HG02840 (cell line): ENCODE results near the gene STARD9.
"Not testable (repeated sequence)": the region's sequence is repeated elsewhere in the genome, so short reads cannot be mapped to it uniquely, and the experiment has no call there.

Experiments used
- ATAC-seq: cut with Tn5 transposase; IDR thresholded peaks from one replicate; pipeline ENCODE4 v1.9.1; 2021; ENCODE audit warnings: mild to moderate bottlenecking, moderate library complexity, moderate number of reproducible peaks; ENCODE audit not compliant: unreplicated experiment, low FRiP score

The STARD9 gene

DNA sequence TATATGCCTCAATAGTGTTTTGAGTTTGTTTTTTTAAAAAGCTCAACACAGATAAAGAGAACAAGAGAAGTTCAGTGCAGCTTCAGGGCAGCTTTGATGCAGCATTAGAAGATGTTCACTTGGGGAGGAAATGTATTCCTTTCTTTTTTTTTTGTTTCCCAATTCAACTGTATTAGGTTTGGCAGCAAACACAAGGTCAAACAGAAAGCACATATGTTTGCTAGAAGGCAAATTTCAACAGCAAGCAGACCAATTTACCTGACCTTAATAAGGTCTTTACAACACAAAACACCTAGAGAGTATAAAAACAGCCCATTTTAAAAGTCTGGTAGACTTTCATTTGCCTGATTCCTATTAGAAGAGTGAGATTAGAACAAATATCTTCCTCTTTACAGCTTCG, 168.8 kb downstream of the STARD9 start:
- ATAC-seq, result no peak

DNA sequence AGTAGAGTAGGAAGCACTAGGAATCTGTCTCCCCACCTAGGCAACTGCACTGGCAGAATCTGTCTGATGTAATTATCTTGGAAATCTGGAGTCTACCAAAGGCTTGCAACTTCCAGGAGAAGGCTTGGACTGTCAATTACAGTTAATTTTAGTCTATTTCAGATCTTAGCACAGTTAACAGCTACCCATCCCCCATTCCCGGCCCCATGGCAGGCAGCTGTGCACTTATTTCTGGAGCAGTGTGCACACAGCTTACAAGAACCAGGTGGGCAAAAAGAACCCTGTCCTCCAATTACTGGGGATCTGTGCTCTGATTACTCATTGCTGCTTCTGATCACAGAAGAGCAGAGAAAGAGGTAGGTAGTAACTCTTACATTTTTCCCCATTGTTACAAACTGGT, 173.9 kb downstream of the STARD9 start:
- ATAC-seq, result no peak

DNA sequence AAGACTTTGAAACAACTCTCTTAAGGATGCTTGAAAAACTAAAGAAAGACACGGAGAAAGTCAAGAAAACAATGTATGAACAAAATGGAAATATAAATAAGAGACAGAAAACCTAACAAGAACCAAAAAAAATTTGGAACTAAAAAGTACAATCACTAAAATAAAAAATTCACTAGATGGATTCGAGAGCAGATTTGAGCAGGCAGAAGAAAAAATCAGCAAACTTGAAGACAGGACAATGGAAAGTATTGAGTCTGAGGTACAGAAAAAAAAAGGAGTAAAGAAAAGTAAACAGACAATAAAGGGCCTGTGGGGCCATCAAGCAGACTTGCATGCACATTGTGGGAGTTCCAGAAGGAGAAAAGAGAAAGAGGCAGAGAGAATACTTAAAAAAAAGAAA, 174.9 kb downstream of the STARD9 start:
- no peak for ATAC-seq

DNA sequence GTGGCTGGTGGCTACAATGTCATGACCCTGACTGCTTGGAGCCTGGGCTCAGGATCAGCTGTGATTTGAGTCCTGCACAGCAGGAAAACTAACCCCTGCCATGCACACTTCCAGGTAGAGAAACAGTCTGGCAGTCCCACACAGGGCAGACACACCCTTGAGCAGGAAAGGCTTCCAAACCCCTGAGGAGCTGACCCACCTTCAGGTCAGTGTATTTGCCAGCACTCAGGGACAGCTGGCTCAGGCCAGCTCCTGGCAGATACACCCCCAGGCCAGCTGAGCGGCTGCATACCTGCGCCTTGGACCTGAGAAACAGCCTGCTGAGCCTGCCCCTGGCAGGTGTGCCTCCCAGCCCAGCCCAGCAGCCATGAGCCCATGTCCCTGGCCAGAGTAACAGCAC, 183.7 kb downstream of the STARD9 start:
- ATAC-seq, result no peak

DNA sequence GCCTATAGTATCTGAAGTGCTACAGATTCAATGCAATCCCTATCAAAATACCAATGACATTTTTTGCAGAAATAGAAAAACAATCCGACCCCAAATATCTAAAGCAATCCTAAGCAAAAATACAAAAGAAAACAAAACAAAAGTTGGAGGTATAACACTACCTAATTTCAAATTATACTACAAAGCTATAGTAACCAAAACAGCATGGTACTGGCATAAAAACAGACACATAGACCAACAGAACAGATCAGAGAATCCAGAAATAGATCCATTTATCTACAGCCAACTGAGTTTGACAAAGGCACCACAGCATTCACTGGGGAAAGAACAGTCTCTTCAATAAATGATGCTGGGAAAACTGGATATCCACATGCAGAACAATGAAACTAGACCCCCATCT, 185.4 kb downstream of the STARD9 start:
- no peak for ATAC-seq

DNA sequence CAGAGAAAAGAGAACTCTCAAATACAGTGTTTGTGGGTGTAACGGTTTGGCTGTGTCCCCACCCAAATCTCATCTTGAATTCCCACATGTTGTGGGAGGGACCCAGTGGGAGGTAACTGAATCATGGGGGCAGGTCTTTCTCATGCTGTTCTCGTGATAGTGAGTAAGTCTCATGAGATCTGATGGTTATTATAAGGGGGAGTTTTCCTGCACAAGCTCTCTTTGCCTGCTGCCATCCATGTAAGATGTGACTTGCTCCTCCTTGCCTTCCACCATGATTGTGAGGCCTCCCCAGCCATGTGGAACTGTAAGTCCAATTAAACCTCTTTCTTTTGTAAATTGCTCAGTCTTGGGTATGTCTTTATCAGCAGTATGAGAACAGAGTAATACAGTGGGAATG, 186.4 kb downstream of the STARD9 start:
- not testable (repeated sequence) for ATAC-seq

DNA sequence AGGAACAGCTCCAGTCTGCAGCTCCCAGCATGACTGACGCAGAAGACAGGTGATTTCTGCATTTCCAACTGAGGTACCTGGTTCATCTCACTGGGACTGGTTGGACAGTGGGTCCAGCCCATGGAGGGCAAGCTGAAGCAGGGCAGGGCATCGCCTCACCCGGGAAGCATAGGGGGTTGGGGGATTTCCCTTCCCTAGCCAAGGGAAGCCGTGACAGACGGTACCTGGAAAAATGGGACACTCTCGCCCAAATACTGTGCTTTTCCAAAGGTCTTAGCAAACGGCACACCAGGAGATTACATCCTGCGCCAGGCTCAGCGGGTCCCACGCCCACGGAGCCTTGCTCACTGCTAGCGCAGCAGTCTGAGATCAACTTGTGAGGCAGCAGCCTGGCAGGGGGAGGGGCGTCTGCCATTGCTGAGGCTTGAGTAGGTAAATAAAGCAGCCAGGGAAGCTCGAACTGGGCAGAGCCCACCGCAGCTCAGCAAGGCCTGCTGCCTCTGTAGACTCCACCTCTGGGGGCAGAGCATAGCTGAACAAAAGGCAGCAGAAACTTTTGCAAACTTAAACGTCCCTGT, 188.8 kb downstream of the STARD9 start:
- not testable (repeated sequence) for ATAC-seq

DNA sequence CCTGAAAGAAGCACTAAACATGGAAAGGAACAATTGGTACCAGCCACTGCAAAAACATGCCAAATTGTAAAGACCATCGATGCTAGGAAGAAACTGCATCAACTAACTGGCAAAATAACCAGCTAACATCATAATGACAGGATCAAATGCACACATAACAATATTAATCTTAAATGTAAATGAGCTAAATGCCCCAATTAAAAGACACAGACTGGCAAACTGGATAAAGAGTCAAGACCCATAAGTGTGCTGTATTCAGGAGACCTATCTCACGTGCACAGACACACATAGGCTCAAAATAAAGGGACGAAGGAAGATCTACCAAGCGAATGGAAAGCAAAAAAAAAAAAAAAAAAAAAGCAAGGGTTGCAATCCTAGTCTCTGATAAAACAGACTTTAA, 190.7 kb downstream of the STARD9 start:
- not testable (repeated sequence) for ATAC-seq
